Islet precursor cell (in vitro differentiated cells): ENCODE results near the gene KLHL1.
A peak's percentile ranks its signal among the peaks of the same experiment; 100 is the strongest.
"Not testable (repeated sequence)": the region's sequence is repeated elsewhere in the genome, so short reads cannot be mapped to it uniquely, and the experiment has no call there.

ENCODE experiments used
- DNase-seq: peaks from one replicate; pipeline ENCODE4 v3.0.0-alpha.2; 2018

KLHL1 gene

GRCh38 chr13:70108356-70109105, at the start of gene KLHL1:
TSS of gene KLHL1 (minus strand) at chr13:70108452. CDS start at chr13:70107699, 753 bp downstream.
- no peak for DNase-seq

GRCh38 chr13:70142658-70143057, 34.4 kb upstream of the KLHL1 start:
- not testable (repeated sequence) for DNase-seq

GRCh38 chr13:70128098-70128497, 19.8 kb upstream of the KLHL1 start:
- DNase-seq = no peak

- DNase-seq = no peak
These were observed 17.4 kb upstream of the KLHL1 start for GRCh38 chr13:70125693-70126092.

- no peak for DNase-seq
These were observed 9.2 kb upstream of the KLHL1 start for GRCh38 chr13:70117338-70117905.

- DNase-seq = peak; percentile 63
These were observed 562 bp downstream of the KLHL1 start, which contains the start of gene ATXN8OS for GRCh38 chr13:70107498-70108281. TSS of gene ATXN8OS (plus strand) at chr13:70107826.

GRCh38 chr13:70107125-70107497, 1.1 kb downstream of the KLHL1 start:
- no peak for DNase-seq

GRCh38 chr13:70104481-70104880, 3.8 kb downstream of the KLHL1 start:
- DNase-seq = no peak

- no peak for DNase-seq
These were observed 9.6 kb downstream of the KLHL1 start for GRCh38 chr13:70098669-70099068.

- DNase-seq = no peak
These were observed 18.1 kb downstream of the KLHL1 start for GRCh38 chr13:70090036-70090723.

- no peak for DNase-seq
These were observed 19.3 kb downstream of the KLHL1 start for GRCh38 chr13:70088926-70089325.

- no peak for DNase-seq
These were observed 21.0 kb downstream of the KLHL1 start for GRCh38 chr13:70087247-70087646.

GRCh38 chr13:70080012-70080411, 28.2 kb downstream of the KLHL1 start:
- no peak for DNase-seq

- DNase-seq = no peak
These were observed 53.7 kb downstream of the KLHL1 start for GRCh38 chr13:70054572-70054971.

GRCh38 chr13:70051531-70051930, 56.7 kb downstream of the KLHL1 start:
- no peak for DNase-seq

- DNase-seq = no peak
These were observed 64.6 kb downstream of the KLHL1 start for GRCh38 chr13:70043685-70044084.

GRCh38 chr13:70042193-70042592, 66.1 kb downstream of the KLHL1 start:
- no peak for DNase-seq

- no peak for DNase-seq
These were observed 74.0 kb downstream of the KLHL1 start for GRCh38 chr13:70034286-70034685.

GRCh38 chr13:70027551-70027950, 80.7 kb downstream of the KLHL1 start:
- DNase-seq = no peak

GRCh38 chr13:70023516-70023915, 84.7 kb downstream of the KLHL1 start:
- no peak for DNase-seq

- DNase-seq = no peak
These were observed 85.6 kb downstream of the KLHL1 start for GRCh38 chr13:70022646-70023045.

GRCh38 chr13:70016116-70016515, 92.1 kb downstream of the KLHL1 start:
- DNase-seq = peak; percentile 51

- no peak for DNase-seq
These were observed 93.9 kb downstream of the KLHL1 start for GRCh38 chr13:70014337-70014736.
